IMR-90 (cell line): ENCODE data around the gene BRWD1. TPM values are rescaled to one million over a fixed set of nuclear protein-coding genes. Genes with fewer than 3 reads are reported as not detected.

ENCODE experiments used
- ATAC-seq: fragments of 200-7000 bp; cut with Tn5 transposase; 2 replicates; pipeline ENCODE4 v1.9.1; 2020; ENCODE audit warnings: low read depth, mild to moderate bottlenecking, moderate library complexity
- BruUV-seq: library from RNA; stranded (reverse); fragments of 400-500 nt; replicated peaks from 2 replicates; lab custom pipeline; 2021; lab: Mats Ljungman, UMichigan
- CTCF ChIA-PET: fragments of 300-600 bp; formaldehyde crosslinking; extraction: SDS; loops from one replicate; lab custom pipeline; 2021; ENCODE audit warnings: antibody characterized with exemption; lab: Yijun Ruan, JAX
- POLR2A ChIA-PET: fragments of 300-600 bp; sonication (Branson Sonifier 250); formaldehyde crosslinking; loops from one replicate; lab custom pipeline; 2022; ENCODE audit warnings: antibody characterized with exemption; ENCODE audit not compliant: unreplicated experiment; lab: Charles Lee
- DNase-seq: peaks from one replicate; pipeline ENCODE4 v3.0.0; 2013
- H2AFZ ChIP-seq: replicated peaks from 2 replicates; pipeline ENCODE3; 2013; ENCODE audit warnings: low read length, mild to moderate bottlenecking; ENCODE audit not compliant: poor library complexity
- H2AK5ac ChIP-seq: 2 replicates; pipeline ENCODE4 v1.6.1; 2013; ENCODE audit warnings: low read depth, low read length, inconsistent platforms
- H2AK9ac ChIP-seq: replicated peaks from 2 replicates; pipeline ENCODE3; 2013; ENCODE audit warnings: mild to moderate bottlenecking, low read depth, low read length, moderate library complexity; ENCODE audit not compliant: poor library complexity
- H2BK120ac ChIP-seq: 2 replicates; pipeline ENCODE4 v1.6.1; 2013; ENCODE audit warnings: low read depth, low read length, inconsistent platforms
- H2BK15ac ChIP-seq: 3 replicates; pipeline ENCODE4 v1.6.1; 2013; ENCODE audit warnings: low read depth, low read length, inconsistent platforms
- H2BK20ac ChIP-seq: 2 replicates; pipeline ENCODE4 v1.6.1; 2013; ENCODE audit warnings: low read depth, mild to moderate bottlenecking, inconsistent platforms, low read length, moderate library complexity
- H2BK5ac ChIP-seq: 2 replicates; pipeline ENCODE4 v1.6.1; 2013; ENCODE audit warnings: mild to moderate bottlenecking, low read depth, low read length, inconsistent platforms; ENCODE audit not compliant: poor library complexity, severe bottlenecking
- H3K14ac ChIP-seq: replicated peaks from 2 replicates; pipeline ENCODE4 v1.6.1; 2013; ENCODE audit warnings: low read depth, low read length, inconsistent platforms
- H3K18ac ChIP-seq: 2 replicates; pipeline ENCODE4 v1.6.1; 2013; ENCODE audit warnings: low read depth, low read length, control low read depth
- H3K23ac ChIP-seq: 2 replicates; pipeline ENCODE4 v1.6.1; 2013; ENCODE audit warnings: low read depth, low read length, inconsistent platforms
- H3K27ac ChIP-seq: 2 replicates; pipeline ENCODE4 v1.5.1; 2013; ENCODE audit warnings: mild to moderate bottlenecking, control low read depth, low read length; ENCODE audit not compliant: insufficient read depth
- H3K27me3 ChIP-seq: 2 replicates; pipeline ENCODE4 v1.6.1; 2013; ENCODE audit warnings: low read length; ENCODE audit not compliant: control insufficient read depth, insufficient read depth
- H3K36me3 ChIP-seq: 2 replicates; pipeline ENCODE4 v1.6.1; 2013; ENCODE audit warnings: low read length, mixed read lengths; ENCODE audit not compliant: control insufficient read depth, insufficient read depth
- H3K4ac ChIP-seq: 2 replicates; pipeline ENCODE4 v1.6.1; 2013; ENCODE audit warnings: low read depth, low read length, inconsistent platforms
- H3K4me1 ChIP-seq: 2 replicates; pipeline ENCODE4 v1.6.1; 2013; ENCODE audit warnings: low read length, mixed read lengths; ENCODE audit not compliant: control insufficient read depth, insufficient read depth
- H3K4me2 ChIP-seq: 2 replicates; pipeline ENCODE4 v1.6.1; 2013; ENCODE audit warnings: low read depth, mild to moderate bottlenecking, control low read depth, low read length, moderate library complexity
- H3K4me3 ChIP-seq: 2 replicates; pipeline ENCODE4 v1.5.1; 2013; ENCODE audit warnings: low read depth, mild to moderate bottlenecking, control low read depth, low read length, moderate library complexity; ENCODE audit not compliant: insufficient read depth
- H3K56ac ChIP-seq: 2 replicates; pipeline ENCODE4 v1.6.1; 2013; ENCODE audit warnings: low read length, inconsistent platforms; ENCODE audit not compliant: insufficient read depth; ENCODE audit errors: extremely low read depth
- H3K79me1 ChIP-seq, 2 experiments: 2 replicates each; pipeline ENCODE4 v1.6.1; 2013; ENCODE audit warnings: low read length in 2 of 2, inconsistent platforms in 1 of 2, low read depth in 1 of 2
- H3K9ac ChIP-seq: 2 replicates; pipeline ENCODE4 v1.6.1; 2013; ENCODE audit warnings: low read depth, low read length, control low read depth
- H3K9me1 ChIP-seq: 2 replicates; pipeline ENCODE4 v1.6.1; 2013; ENCODE audit warnings: low read length, inconsistent platforms; ENCODE audit not compliant: insufficient read depth
- H3K9me3 ChIP-seq: 2 replicates; pipeline ENCODE4 v1.6.1; 2013; ENCODE audit warnings: low read length; ENCODE audit not compliant: control insufficient read depth, insufficient read depth
- H4K20me1 ChIP-seq: 2 replicates; pipeline ENCODE4 v1.6.1; 2013; ENCODE audit warnings: low read length, inconsistent platforms; ENCODE audit not compliant: insufficient read depth
- H4K5ac ChIP-seq: 2 replicates; pipeline ENCODE4 v1.6.1; 2013; ENCODE audit warnings: mild to moderate bottlenecking, low read depth, low read length, control low read depth
- H4K8ac ChIP-seq, 2 experiments: 2 replicates each; pipeline ENCODE4 v1.6.1; 2013; ENCODE audit warnings: low read depth in 2 of 2, low read length in 2 of 2, control low read depth in 1 of 2, inconsistent platforms in 1 of 2
- H4K91ac ChIP-seq: 2 replicates; pipeline ENCODE4 v1.6.1; 2013; ENCODE audit warnings: low read depth, low read length, inconsistent platforms; ENCODE audit not compliant: insufficient read depth
- CHD1 ChIP-seq: IDR thresholded peaks from 2 replicates; pipeline ENCODE4 v1.6.1; 2012; ENCODE audit warnings: low read depth, low read length, improper control_type of control experiment
- ELK1 ChIP-seq: fragments of 150-350 bp; IDR thresholded peaks from 2 replicates; pipeline ENCODE4 v1.6.1; 2016; ENCODE audit warnings: low read depth, mild to moderate bottlenecking, low read length, moderate library complexity, borderline replicate concordance
- MAFK ChIP-seq: IDR thresholded peaks from 2 replicates; pipeline ENCODE4 v1.6.1; 2012; ENCODE audit warnings: low read depth, low read length, improper control_type of control experiment
- MXI1 ChIP-seq: IDR thresholded peaks from 2 replicates; pipeline ENCODE4 v1.6.1; 2012; ENCODE audit warnings: low read depth, mild to moderate bottlenecking, low read length, moderate library complexity, borderline replicate concordance
- RFX5 ChIP-seq: IDR thresholded peaks from 2 replicates; pipeline ENCODE4 v1.8.0; 2012; ENCODE audit warnings: low read depth, mild to moderate bottlenecking, low read length, moderate library complexity
- SMC3 ChIP-seq: fragments of 150-350 bp; IDR thresholded peaks from 2 replicates; pipeline ENCODE4 v1.6.1; 2016; ENCODE audit warnings: low read depth, mild to moderate bottlenecking, antibody characterized with exemption, low read length, moderate library complexity
- WGBS, 2 experiments: methylation state at CpG; one replicate each; pipeline versions ENCODE4 v1.1.5 to v1.1.7; 2013; ENCODE audit warnings: missing lambda C conversion rate in 2 of 2; ENCODE audit not compliant: insufficient read length in 1 of 2; ENCODE audit errors: extremely low coverage in 2 of 2; 5-methylcytosine and 5-hydroxymethylcytosine counted together
- dilution Hi-C: fragments of 300-500 bp; cut with HindIII; formaldehyde crosslinking; loops from one replicate; pipeline ENCODE4 v1.14.3; 2018; ENCODE audit warnings: low sequenced_read_pairs; ENCODE audit not compliant: unreplicated experiment
- in situ Hi-C: fragments of 300-500 bp; cut with MboI; formaldehyde crosslinking; loops from 3 replicates; pipeline ENCODE4 v1.14.3; 2019; ENCODE audit warnings: low sequenced_read_pairs, inconsistent platforms, mixed read lengths
- intact Hi-C: fragments of 100-400 bp; cut with micrococcal nuclease; formaldehyde crosslinking; loops from 2 replicates; pipeline ENCODE4 v1.10.0; 2022
- polyA plus RNA-seq, 3 experiments: library from polyadenylated mRNA; depleted of rRNA; stranded (reverse); fragments of >200 nt; gene quantifications; 2 replicates each; pipeline ENCODE4 v1.2.3, GENCODE V29; 2012; ENCODE audit warnings: low replicate concordance in 1 of 3
- total RNA-seq: library from RNA; depleted of rRNA; stranded (reverse); fragments of >200 nt; gene quantifications from 2 replicates; pipeline ENCODE4 v1.2.3, GENCODE V29; 2012

BRWD1 gene
- total and polyA plus RNA-seq, 2 of the 4 experiments (the other 2 are of a cell fraction) = 6.7 to 28.7 TPM

GRCh38 chr21:39362733-39363132, 49.3 kb upstream of the BRWD1 start (continued):
- TF ChIP-seq ELK1 (no peak), RFX5 (no peak), MXI1 (no peak), CHD1 (no peak)

GRCh38 chr21:39359382-39359781, 46.0 kb upstream of the BRWD1 start:
- Histone ChIP-seq H2AFZ (no peak overlapping the region), H3K4ac (no peak overlapping the region), H3K9ac (no peak overlapping the region), H2AK5ac (no peak overlapping the region), H3K9me1 (peaks cover 8% of the 10 kb centered on the region), H3K4me3 (no peak overlapping the region), H3K27me3 (no peaks in the 10 kb centered on the region), H4K5ac (no peak overlapping the region), H2BK5ac (no peak overlapping the region), H3K79me1 (no peaks in the 10 kb centered on the region), H3K18ac (no peak overlapping the region), H2BK15ac (no peak overlapping the region), H2AK9ac (no peak overlapping the region), H3K4me1 (peaks cover 11% of the 10 kb centered on the region), H3K9me3 (no peaks in the 10 kb centered on the region), H3K56ac (no peak overlapping the region), H2BK20ac (no peak overlapping the region), H3K36me3 (no peaks in the 10 kb centered on the region), H4K20me1 (no peaks in the 10 kb centered on the region), H3K14ac (no peak overlapping the region), H4K91ac (no peak overlapping the region), H2BK120ac (no peak overlapping the region), H4K8ac (no peak overlapping the region), H3K23ac (no peak overlapping the region), H3K4me2 (no peak overlapping the region), H3K27ac (no peak overlapping the region)
- no CpG with 5 or more reads among the region's 4 CpGs for WGBS, 2 experiments
- ChIA-PET CTCF (interaction anchor here (0.6 kb wide), 1 partner anchor 806 kb away, joined by 3 read pairs; no protein-coding TSS in a partner anchor), POLR2A (no interaction called here)
- BruUV-seq = no TSS peak
- TF ChIP-seq MAFK = no peak
- TF ChIP-seq SMC3 = no peak
- DNase-seq (no peak), ATAC-seq (no peak)
- dilution Hi-C loops (no loop called here), in situ Hi-C loops (no loop called here), intact Hi-C loops (no loop called here)
